CD14-positive monocyte (primary cell): ENCODE measurements around the gene GOLGA2. TPM values are rescaled to one million over a fixed set of nuclear protein-coding genes. Genes with fewer than 3 reads are reported as not detected.

Source experiments
- DNase-seq, 3 donors: peaks; one replicate each; pipeline ENCODE4 v3.0.0-alpha.2; 2011 to 2022
- H2AFZ ChIP-seq: 2 replicates; pipeline ENCODE4 v1.6.0; 2012; ENCODE audit warnings: mild to moderate bottlenecking, low read depth, low read length, inconsistent platforms; ENCODE audit not compliant: insufficient read depth, poor library complexity, severe bottlenecking
- H3K27ac ChIP-seq, 2 donors: 1 replicate in 1 of 2; 2 replicates in 1 of 2; pipeline ENCODE4 v1.5.1; 2012 to 2013; ENCODE audit warnings: low read length in 2 of 2, control low read depth in 1 of 2, inconsistent platforms in 1 of 2, low read depth in 1 of 2, mild to moderate bottlenecking in 1 of 2
- H3K27me3 ChIP-seq, 2 donors: one replicate each; pipeline versions ENCODE4 v1.6.0 to v1.6.1; 2011 to 2013; ENCODE audit warnings: low read length in 2 of 2; ENCODE audit not compliant: control insufficient read depth in 2 of 2, insufficient read depth in 2 of 2
- H3K36me3 ChIP-seq, 2 donors: replicated peaks in 1 of 2; 1 replicate in 1 of 2; 2 replicates in 1 of 2; pipeline versions ENCODE4 v1.5.1 to v1.6.1; 2012 to 2013; ENCODE audit warnings: low read length in 2 of 2, control low read depth in 1 of 2, inconsistent platforms in 1 of 2, mild to moderate bottlenecking in 1 of 2; ENCODE audit not compliant: insufficient read depth in 2 of 2, control insufficient read depth in 1 of 2
- H3K4me1 ChIP-seq, 2 donors: 1 replicate in 1 of 2; 2 replicates in 1 of 2; pipeline versions ENCODE4 v1.5.1 to v1.6.1; 2012 to 2013; ENCODE audit warnings: low read length in 2 of 2, control low read depth in 1 of 2, inconsistent platforms in 1 of 2, mild to moderate bottlenecking in 1 of 2, moderate library complexity in 1 of 2; ENCODE audit not compliant: insufficient read depth in 2 of 2, control insufficient read depth in 1 of 2
- H3K4me2 ChIP-seq: replicated peaks from 2 replicates; pipeline ENCODE3; 2012; ENCODE audit warnings: low read length, moderate library complexity, mild to moderate bottlenecking; ENCODE audit not compliant: poor library complexity, severe bottlenecking; ENCODE audit errors: extremely low read depth
- H3K4me3 ChIP-seq, 3 experiments: fragments of 200-600 bp in 1 of 3; sonication (generic) in 1 of 3; replicated peaks in 1 of 3; 1 replicate in 2 of 3; 2 replicates in 1 of 3; pipeline ENCODE4 v1.5.1; 2011 to 2013; ENCODE audit warnings: low read length in 3 of 3, mild to moderate bottlenecking in 3 of 3, control low read depth in 2 of 3, low read depth in 2 of 3, inconsistent platforms in 1 of 3, moderate library complexity in 1 of 3
- H3K79me2 ChIP-seq: 2 replicates; pipeline ENCODE4 v1.6.0; 2012; ENCODE audit warnings: mild to moderate bottlenecking, control low read depth, inconsistent platforms, low read length, moderate library complexity; ENCODE audit not compliant: insufficient read depth
- H3K9ac ChIP-seq: 2 replicates; pipeline ENCODE4 v1.6.0; 2017; ENCODE audit warnings: low read length, mild to moderate bottlenecking; ENCODE audit not compliant: insufficient read depth, poor library complexity, severe bottlenecking
- H3K9me3 ChIP-seq, 2 donors: replicated peaks in 1 of 2; 1 replicate in 1 of 2; 2 replicates in 1 of 2; pipeline versions ENCODE4 v1.5.1 to v1.6.1; 2012 to 2013; ENCODE audit warnings: low read length in 2 of 2, control low read depth in 1 of 2; ENCODE audit not compliant: control insufficient read depth in 1 of 2, insufficient read depth in 1 of 2
- H4K20me1 ChIP-seq: 2 replicates; pipeline ENCODE4 v1.6.0; 2012; ENCODE audit warnings: mild to moderate bottlenecking, low read length, control low read depth, moderate library complexity; ENCODE audit not compliant: insufficient read depth
- H3K27ac Mint-ChIP-seq, 7 donors: one replicate each; pipeline ENCODE4 v1.8.0; 2020; ENCODE audit warnings: mild to moderate bottlenecking in 7 of 7, mixed read lengths in 7 of 7, moderate library complexity in 6 of 7, inconsistent platforms in 2 of 7
- H3K27me3 Mint-ChIP-seq, 3 donors: one replicate each; pipeline ENCODE4 v1.8.0; 2021 to 2022; ENCODE audit warnings: low read depth in 3 of 3, mild to moderate bottlenecking in 3 of 3, mixed read lengths in 3 of 3, moderate library complexity in 3 of 3, inconsistent platforms in 1 of 3
- H3K36me3 Mint-ChIP-seq, 2 donors: one replicate each; pipeline ENCODE4 v1.8.0; 2020; ENCODE audit warnings: mixed read lengths in 2 of 2, inconsistent platforms in 1 of 2, mild to moderate bottlenecking in 1 of 2
- H3K4me1 Mint-ChIP-seq: one replicate; pipeline ENCODE4 v1.8.0; 2020; ENCODE audit warnings: mild to moderate bottlenecking, mixed read lengths
- H3K4me3 Mint-ChIP-seq, 2 donors: one replicate each; pipeline ENCODE4 v1.8.0; 2020; ENCODE audit warnings: mild to moderate bottlenecking in 2 of 2, mixed read lengths in 2 of 2, moderate library complexity in 1 of 2
- H3K9me3 Mint-ChIP-seq, 7 donors: one replicate each; pipeline ENCODE4 v1.8.0; 2020 to 2022; ENCODE audit warnings: mixed read lengths in 7 of 7, mild to moderate bottlenecking in 6 of 7, moderate library complexity in 6 of 7, inconsistent platforms in 2 of 7
- CTCF ChIP-seq: fragments of 200-600 bp; IDR thresholded peaks from one replicate; pipeline ENCODE4 v1.8.0; 2022; ENCODE audit warnings: antibody characterized with exemption, mild to moderate bottlenecking
- WGBS: methylation state at CpG from one replicate; pipeline ENCODE4 v1.1.5; 2013; ENCODE audit warnings: missing lambda C conversion rate; ENCODE audit not compliant: insufficient coverage; 5-methylcytosine and 5-hydroxymethylcytosine counted together
- intact Hi-C, 2 donors: fragments of 100-400 bp; cut with micrococcal nuclease; formaldehyde crosslinking; loops; one replicate each; pipeline versions ENCODE4 v1.15.0 to v1.15.1; 2023
- polyA plus RNA-seq, 3 donors: library from polyadenylated mRNA; depleted of rRNA in 1 of 3; unstranded in 2 of 3; stranded (reverse) in 1 of 3; fragments of 300-500 nt in 2 of 3; fragments of >200 nt in 1 of 3; fragmentation: Illumina TruSeq in 2 of 3; gene quantifications; 1 replicate in 2 of 3; 2 replicates in 1 of 3; pipeline ENCODE4 v1.2.3, GENCODE V29; 2012 to 2021

GOLGA2 gene
- polyA plus RNA-seq, 3 donors: 2.9 to 34.2 (median 4.6) TPM

- H3K4me2 ChIP-seq: no peak overlapping the region
- peaks cover 12 to 27% (median 17%) of the 10 kb centered on the region in 3 donors for H3K27me3 Mint-ChIP-seq
- DNase-seq: no peak
- peaks cover 12 to 19% of the 10 kb centered on the region in 2 donors for H3K4me1 ChIP-seq
- peaks cover 14% of the 10 kb centered on the region for H3K4me1 Mint-ChIP-seq
- H3K9ac ChIP-seq: no peak overlapping the region
- no peak for TF ChIP-seq CTCF
- H3K27ac Mint-ChIP-seq: no peak overlapping the region
- H3K9me3 Mint-ChIP-seq: peaks cover 0 to 3% (median 2%) of the 10 kb centered on the region in 7 donors
- no peaks in the 10 kb centered on the region for H3K79me2 ChIP-seq
- H3K27ac ChIP-seq: no peak overlapping the region
- no peak overlapping the region for H2AFZ ChIP-seq
- H3K36me3 ChIP-seq: peaks cover 26 to 27% of the 10 kb centered on the region in 2 donors
- peaks cover 0 to 13% of the 10 kb centered on the region in 2 donors for H3K27me3 ChIP-seq
- peaks cover 21 to 37% of the 10 kb centered on the region in 2 donors for H3K36me3 Mint-ChIP-seq
- WGBS: 96% methylated on average over 12 of the region's 20 CpGs
- no peak overlapping the region for H3K4me3 ChIP-seq
- intact Hi-C loops: no loop called here
- no peaks in the 10 kb centered on the region for H3K9me3 ChIP-seq
- H4K20me1 ChIP-seq: no peaks in the 10 kb centered on the region
- no peak overlapping the region for H3K4me3 Mint-ChIP-seq
Measured at GRCh38 chr9:128254362-128254761, 21.4 kb downstream of the GOLGA2 start.

GRCh38 chr9:128253991-128254346 lies 21.8 kb downstream of the GOLGA2 start:
- no peak overlapping the region for H3K4me3 ChIP-seq
- H3K36me3 Mint-ChIP-seq: peaks cover 17 to 33% of the 10 kb centered on the region in 2 donors
- no peak overlapping the region for H2AFZ ChIP-seq
- H3K36me3 ChIP-seq: peaks cover 22 to 23% of the 10 kb centered on the region in 2 donors
- H3K4me3 Mint-ChIP-seq: no peak overlapping the region
- H3K4me1 ChIP-seq: peaks cover 12 to 19% of the 10 kb centered on the region in 2 donors
- no peak overlapping the region for H3K4me2 ChIP-seq
- H3K27me3 Mint-ChIP-seq: peaks cover 14 to 27% (median 21%) of the 10 kb centered on the region in 3 donors
- DNase-seq: no peak
- peaks cover 0 to 13% of the 10 kb centered on the region in 2 donors for H3K27me3 ChIP-seq
- H3K9ac ChIP-seq: no peak overlapping the region
- H3K4me1 Mint-ChIP-seq: peaks cover 14% of the 10 kb centered on the region
- no peaks in the 10 kb centered on the region for H4K20me1 ChIP-seq
- H3K79me2 ChIP-seq: no peaks in the 10 kb centered on the region
- H3K27ac ChIP-seq: no peak overlapping the region
- H3K27ac Mint-ChIP-seq: no peak overlapping the region
- peaks cover 0 to 3% (median 2%) of the 10 kb centered on the region in 7 donors for H3K9me3 Mint-ChIP-seq
- intact Hi-C loops: no loop called here
- 96% methylated on average over 5 of the region's 7 CpGs for WGBS
- no peaks in the 10 kb centered on the region for H3K9me3 ChIP-seq
- TF ChIP-seq CTCF: no peak
